ENCODE data around the gene UCKL1.

GRCh38 chr20:63941282-63942081 lies 14.7 kb downstream of the UCKL1 start:
- no peak for TF ChIP-seq CTCF (IDR thresholded peaks at IDR 0.05; ENCODE audit: poor library complexity)
- no peak for TF ChIP-seq EZH2phosphoT487 (IDR thresholded peaks at IDR 0.05; ENCODE audit: low read depth, severe bottlenecking, unreplicated experiment)
- TF ChIP-seq EZH2 (IDR thresholded peaks at IDR 0.05; ENCODE audit: borderline replicate concordance) = no peak

Measured in hepatocyte (in vitro differentiated cells).